ENCODE data around the gene HIP1. TPM values are rescaled to one million over a fixed set of nuclear protein-coding genes. Genes with fewer than 3 reads are reported as not detected.

Gene HIP1
- total and polyA plus RNA-seq, 2 of the 13 experiments (the other 11 are each of a cell fraction or from before 2014, with no cell fraction given): 4.5 to 6.2 TPM

- H3K27me3 ChIP-seq (ENCODE audit: control insufficient read depth in 1 of 2, insufficient read depth in 2 of 2, low read length in 2 of 2): no peaks in the 10 kb centered on the region
- intact Hi-C loops (cut with micrococcal nuclease; ENCODE audit: unreplicated experiment): no loop called here
- no peak overlapping the region for H3K27ac ChIP-seq (ENCODE audit: extremely low read length, insufficient read depth, low read length)
- ChIA-PET CTCF (ENCODE audit: low intra/inter-chr PET ratio, low total read pairs) (no interaction called here), POLR2A (no interaction called here)
- H2AFZ ChIP-seq (ENCODE audit: low read length): no peak overlapping the region
- H3K36me3 ChIP-seq (replicated peaks in 1 of 2; ENCODE audit: control insufficient read depth in 1 of 2, insufficient read depth in 2 of 2, low read length in 2 of 2): no peaks in the 10 kb centered on the region
- no peak overlapping the region for H3K9ac ChIP-seq (ENCODE audit: insufficient read depth, low read depth, low read length)
- in situ Hi-C loops (cut with HindIII; ENCODE audit: extremely low pct_ligation_motif_present, low pct_unique_long_range_greater_than_20kb): no loop called here
- no TSS peak for BruUV-seq (replicated peaks)
- whole genome bisulfite sequencing (ENCODE audit: low lambda C conversion rate): 77% methylated on average over 6 of the region's 6 CpGs
- ATAC-seq (no peak), FAIRE-seq (no peak), DNase-seq (ENCODE audit: low spot score) (no peak)
- no peak overlapping the region for H3K4me3 ChIP-seq (replicated peaks in 1 of 3; ENCODE audit: insufficient read depth in 1 of 3, low read depth in 2 of 3, low read length in 3 of 3)
- no peaks in the 10 kb centered on the region for H3K79me2 ChIP-seq (ENCODE audit: insufficient read depth, low read length)
- H4K20me1 ChIP-seq (ENCODE audit: insufficient read depth, low read length): no peaks in the 10 kb centered on the region
- TF ChIP-seq ZFAT (CRISPR knock-in tag; conservative IDR thresholded peaks at IDR 0.05) (no peak), MIXL1 (CRISPR knock-in tag; IDR thresholded peaks at IDR 0.05) (no peak), EP300 (IDR thresholded peaks at IDR 0.05; ENCODE audit: low read depth in 2 of 2, low read length in 2 of 2) (no peak), EP300 (CRISPR knock-in tag; IDR thresholded peaks at IDR 0.05; ENCODE audit: borderline replicate concordance) (no peak), ZKSCAN1 (IDR thresholded peaks at IDR 0.05; ENCODE audit: low read length) (no peak)
- TF ChIP-seq, protein P1, sequence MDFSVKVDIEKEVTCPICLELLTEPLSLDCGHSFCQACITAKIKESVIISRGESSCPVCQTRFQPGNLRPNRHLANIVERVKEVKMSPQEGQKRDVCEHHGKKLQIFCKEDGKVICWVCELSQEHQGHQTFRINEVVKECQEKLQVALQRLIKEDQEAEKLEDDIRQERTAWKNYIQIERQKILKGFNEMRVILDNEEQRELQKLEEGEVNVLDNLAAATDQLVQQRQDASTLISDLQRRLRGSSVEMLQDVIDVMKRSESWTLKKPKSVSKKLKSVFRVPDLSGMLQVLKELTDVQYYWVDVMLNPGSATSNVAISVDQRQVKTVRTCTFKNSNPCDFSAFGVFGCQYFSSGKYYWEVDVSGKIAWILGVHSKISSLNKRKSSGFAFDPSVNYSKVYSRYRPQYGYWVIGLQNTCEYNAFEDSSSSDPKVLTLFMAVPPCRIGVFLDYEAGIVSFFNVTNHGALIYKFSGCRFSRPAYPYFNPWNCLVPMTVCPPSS (IDR thresholded peaks at IDR 0.05): no peak
- TF ChIP-seq, protein P2, sequence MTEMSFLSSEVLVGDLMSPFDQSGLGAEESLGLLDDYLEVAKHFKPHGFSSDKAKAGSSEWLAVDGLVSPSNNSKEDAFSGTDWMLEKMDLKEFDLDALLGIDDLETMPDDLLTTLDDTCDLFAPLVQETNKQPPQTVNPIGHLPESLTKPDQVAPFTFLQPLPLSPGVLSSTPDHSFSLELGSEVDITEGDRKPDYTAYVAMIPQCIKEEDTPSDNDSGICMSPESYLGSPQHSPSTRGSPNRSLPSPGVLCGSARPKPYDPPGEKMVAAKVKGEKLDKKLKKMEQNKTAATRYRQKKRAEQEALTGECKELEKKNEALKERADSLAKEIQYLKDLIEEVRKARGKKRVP (CRISPR knock-in tag; IDR thresholded peaks at IDR 0.05): no peak
- TF ChIP-seq, protein P3, sequence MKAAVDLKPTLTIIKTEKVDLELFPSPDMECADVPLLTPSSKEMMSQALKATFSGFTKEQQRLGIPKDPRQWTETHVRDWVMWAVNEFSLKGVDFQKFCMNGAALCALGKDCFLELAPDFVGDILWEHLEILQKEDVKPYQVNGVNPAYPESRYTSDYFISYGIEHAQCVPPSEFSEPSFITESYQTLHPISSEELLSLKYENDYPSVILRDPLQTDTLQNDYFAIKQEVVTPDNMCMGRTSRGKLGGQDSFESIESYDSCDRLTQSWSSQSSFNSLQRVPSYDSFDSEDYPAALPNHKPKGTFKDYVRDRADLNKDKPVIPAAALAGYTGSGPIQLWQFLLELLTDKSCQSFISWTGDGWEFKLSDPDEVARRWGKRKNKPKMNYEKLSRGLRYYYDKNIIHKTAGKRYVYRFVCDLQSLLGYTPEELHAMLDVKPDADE (CRISPR knock-in tag; IDR thresholded peaks at IDR 0.05): no peak
- H3K4me2 ChIP-seq (ENCODE audit: low read depth, low read length): no peak overlapping the region
- peaks cover 24% of the 10 kb centered on the region for H3K4me1 ChIP-seq (ENCODE audit: insufficient read depth, low read length)
- H3K9me3 ChIP-seq (ENCODE audit: low read length): no peaks in the 10 kb centered on the region
These were observed 13.4 kb downstream of the HIP1 start for GRCh38 chr7:75725306-75725705.

All from HepG2 (cell line).